Vagina (tissue), 2 donors: Measurements from ENCODE around the gene SLC31A1. TPM values are rescaled to one million over a fixed set of nuclear protein-coding genes. Genes with fewer than 3 reads are reported as not detected.

Source experiments
- DNase-seq, 2 donors: peaks; one replicate each; pipeline ENCODE4 v3.0.0-alpha.2; 2017; ENCODE audit errors: extremely low spot score in 2 of 2
- H3K27ac ChIP-seq: fragments of 200-600 bp; sonication (generic); one replicate; pipeline ENCODE4 v1.5.1; 2019
- H3K27me3 ChIP-seq: fragments of 200-600 bp; sonication (generic); one replicate; pipeline ENCODE4 v1.5.1; 2019
- H3K36me3 ChIP-seq, 2 donors: fragments of 200-600 bp; sonication (generic); one replicate each; pipeline ENCODE4 v1.5.1; 2017 to 2019
- H3K4me1 ChIP-seq: fragments of 200-600 bp; sonication (generic); one replicate; pipeline ENCODE4 v1.5.1; 2019
- H3K4me3 ChIP-seq, 2 donors: fragments of 200-600 bp; sonication (generic); 1 replicate in 1 of 2; 2 replicates in 1 of 2; pipeline ENCODE4 v1.5.1; 2016 to 2019
- H3K9me3 ChIP-seq: fragments of 200-600 bp; sonication (generic); one replicate; pipeline ENCODE4 v1.5.1; 2019
- POLR2A ChIP-seq, 2 donors: fragments of 450-650 bp; IDR thresholded peaks; one replicate each; pipeline ENCODE4 v1.6.1; 2017; ENCODE audit warnings: antibody characterized with exemption in 2 of 2, mild to moderate bottlenecking in 2 of 2, moderate library complexity in 2 of 2
- POLR2AphosphoS5 ChIP-seq, 2 donors: sonication (generic); formaldehyde crosslinking; IDR thresholded peaks; one replicate each; pipeline ENCODE4 v1.9.0; 2017; ENCODE audit warnings: antibody characterized with exemption in 2 of 2, mild to moderate bottlenecking in 2 of 2, low read depth in 1 of 2; ENCODE audit not compliant: insufficient read depth in 1 of 2
- intact Hi-C: fragments of 100-400 bp; cut with DNase I; formaldehyde crosslinking; loops from one replicate; pipeline ENCODE4 v1.15.1; 2023
- total RNA-seq: library from RNA; depleted of rRNA; stranded (reverse); fragments of >200 nt; gene quantifications from one replicate; pipeline ENCODE4 v1.2.3, GENCODE V29; 2016
- TF ChIP-seq, protein P1 (sequence below), 3 experiments: fragments of 450-650 bp in 2 of 3; fragments of 200-600 bp in 1 of 3; sonication (generic) in 1 of 3; IDR thresholded peaks; one replicate each; pipeline ENCODE4 v1.5.1; 2017 to 2019; ENCODE audit warnings: antibody characterized with exemption in 3 of 3, mild to moderate bottlenecking in 2 of 3, moderate library complexity in 2 of 3

The SLC31A1 gene
- total RNA-seq, 1 donor from 2014 or later, result 9.3 TPM

DNA sequence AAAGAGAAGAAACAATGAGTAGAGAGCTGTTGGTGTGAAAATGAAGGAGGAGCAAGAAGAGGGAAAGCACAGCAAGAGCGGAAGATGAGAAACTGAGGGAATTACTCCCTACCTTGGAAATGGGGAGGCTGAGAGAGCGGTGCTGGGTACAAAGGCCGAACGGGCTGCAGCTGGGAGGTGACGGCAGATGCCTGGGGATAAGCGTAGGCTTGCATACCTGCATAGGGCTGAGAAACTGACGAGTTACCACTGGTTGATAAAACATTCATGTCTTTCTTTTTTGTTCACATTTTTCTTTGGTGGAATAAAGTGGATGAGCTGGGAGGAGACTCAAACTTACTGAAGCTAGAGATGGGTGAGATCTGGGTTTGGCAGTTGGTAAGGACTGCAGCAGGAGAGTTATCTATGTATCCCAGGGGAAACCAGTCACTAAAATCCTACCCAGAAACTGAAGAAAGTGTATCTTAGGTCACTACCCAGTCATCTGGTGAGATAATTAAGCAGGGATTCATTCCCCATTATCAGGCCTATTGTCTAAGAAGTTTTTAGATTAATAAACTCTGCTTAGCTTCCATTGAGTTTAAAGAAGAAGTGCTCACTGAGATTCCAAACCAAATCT is 35.1 kb upstream of the SLC31A1 start:
- intact Hi-C loops, result no loop called here
- Histone ChIP-seq H3K27me3 (no peaks in the 10 kb centered on the region), H3K36me3 (peaks cover 0 to 74% of the 10 kb centered on the region in 2 donors), H3K4me1 (peaks cover 10% of the 10 kb centered on the region), H3K27ac (no peak overlapping the region), H3K9me3 (no peaks in the 10 kb centered on the region), H3K4me3 (no peak overlapping the region)
- DNase-seq, result no peak
- TF ChIP-seq POLR2AphosphoS5 (IDR thresholded peaks at IDR 0.05; ENCODE audit: insufficient read depth in 1 of 2, low read depth in 1 of 2) (no peak), POLR2A (IDR thresholded peaks at IDR 0.05) (no peak)

DNA sequence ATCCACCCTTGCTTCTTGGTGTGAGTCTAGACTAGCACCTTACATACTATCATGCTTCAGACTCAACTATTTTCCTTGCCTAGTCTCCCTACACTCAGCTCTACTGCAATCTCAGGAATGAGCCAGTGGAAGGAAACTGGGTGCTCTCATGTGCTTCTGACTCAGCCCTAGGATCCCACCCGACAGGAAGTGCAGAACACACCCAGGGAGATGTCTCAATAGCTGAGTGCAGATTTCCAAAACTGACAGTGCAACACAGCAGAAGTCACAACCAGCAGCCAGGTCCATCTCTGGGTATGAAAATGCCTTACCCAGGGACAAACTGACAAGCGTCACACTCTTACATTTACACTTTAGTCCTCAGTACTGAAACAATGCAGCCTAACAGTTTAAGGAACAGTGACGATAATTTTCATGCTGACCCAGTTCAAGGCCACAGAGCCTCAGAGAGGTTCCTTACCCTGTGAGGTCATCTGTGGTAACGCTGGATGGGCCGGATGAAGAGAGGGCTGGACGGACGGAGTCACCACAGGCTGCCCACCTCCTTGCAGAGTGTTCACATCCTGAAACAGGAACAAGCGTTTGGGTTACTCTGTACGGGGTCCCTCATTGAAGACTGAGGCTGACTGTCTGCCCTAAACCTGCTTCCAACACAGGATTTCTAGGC is 33.3 kb upstream of the SLC31A1 start:
- Histone ChIP-seq H3K36me3 (peaks cover 6 to 72% of the 10 kb centered on the region in 2 donors), H3K4me3 (no peak overlapping the region), H3K27me3 (no peaks in the 10 kb centered on the region)

DNA sequence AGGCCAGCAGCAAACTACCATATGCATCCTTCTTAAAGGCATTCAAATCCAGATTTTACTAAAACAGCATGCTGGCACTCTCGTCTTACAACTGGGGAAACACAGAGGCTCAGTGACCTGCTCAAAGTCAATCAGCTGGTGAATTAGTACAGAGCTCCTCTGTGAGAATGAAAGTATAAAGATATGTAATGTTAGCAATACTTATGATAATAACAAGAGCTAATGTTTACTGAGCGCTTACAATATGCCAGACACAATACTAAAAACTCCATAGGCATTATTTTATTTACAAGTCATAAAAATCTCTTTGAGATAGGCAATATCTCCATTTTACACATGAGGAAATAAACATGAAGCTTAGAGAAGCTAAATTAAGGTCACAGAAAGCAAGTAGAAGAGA is 28.9 kb upstream of the SLC31A1 start:
- H3K4me3 ChIP-seq, result no peak overlapping the region
- no peaks in the 10 kb centered on the region for H3K9me3 ChIP-seq
- H3K4me1 ChIP-seq, result peaks cover 10% of the 10 kb centered on the region
- DNase-seq, result no peak
- H3K27ac ChIP-seq, result no peak overlapping the region
- H3K27me3 ChIP-seq, result no peaks in the 10 kb centered on the region
- H3K36me3 ChIP-seq, result peaks cover 6 to 59% of the 10 kb centered on the region in 2 donors
- intact Hi-C loops, result no loop called here
- TF ChIP-seq POLR2A (IDR thresholded peaks at IDR 0.05) (no peak), POLR2AphosphoS5 (IDR thresholded peaks at IDR 0.05; ENCODE audit: insufficient read depth in 1 of 2, low read depth in 1 of 2) (no peak)
- TF ChIP-seq, protein P1, sequence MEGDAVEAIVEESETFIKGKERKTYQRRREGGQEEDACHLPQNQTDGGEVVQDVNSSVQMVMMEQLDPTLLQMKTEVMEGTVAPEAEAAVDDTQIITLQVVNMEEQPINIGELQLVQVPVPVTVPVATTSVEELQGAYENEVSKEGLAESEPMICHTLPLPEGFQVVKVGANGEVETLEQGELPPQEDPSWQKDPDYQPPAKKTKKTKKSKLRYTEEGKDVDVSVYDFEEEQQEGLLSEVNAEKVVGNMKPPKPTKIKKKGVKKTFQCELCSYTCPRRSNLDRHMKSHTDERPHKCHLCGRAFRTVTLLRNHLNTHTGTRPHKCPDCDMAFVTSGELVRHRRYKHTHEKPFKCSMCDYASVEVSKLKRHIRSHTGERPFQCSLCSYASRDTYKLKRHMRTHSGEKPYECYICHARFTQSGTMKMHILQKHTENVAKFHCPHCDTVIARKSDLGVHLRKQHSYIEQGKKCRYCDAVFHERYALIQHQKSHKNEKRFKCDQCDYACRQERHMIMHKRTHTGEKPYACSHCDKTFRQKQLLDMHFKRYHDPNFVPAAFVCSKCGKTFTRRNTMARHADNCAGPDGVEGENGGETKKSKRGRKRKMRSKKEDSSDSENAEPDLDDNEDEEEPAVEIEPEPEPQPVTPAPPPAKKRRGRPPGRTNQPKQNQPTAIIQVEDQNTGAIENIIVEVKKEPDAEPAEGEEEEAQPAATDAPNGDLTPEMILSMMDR (IDR thresholded peaks at IDR 0.05), result no peak

More for the DNA sequence above, 33.3 kb upstream of the SLC31A1 start:
- intact Hi-C loops, result no loop called here
- peaks cover 10% of the 10 kb centered on the region for H3K4me1 ChIP-seq
- TF ChIP-seq, protein P1 (IDR thresholded peaks at IDR 0.05), result no peak
- TF ChIP-seq POLR2AphosphoS5 (IDR thresholded peaks at IDR 0.05; ENCODE audit: insufficient read depth in 1 of 2, low read depth in 1 of 2), result peak in 1 of 2 donors; percentile 63
- H3K9me3 ChIP-seq, result no peaks in the 10 kb centered on the region
- peak overlapping the region; percentile 71 for H3K27ac ChIP-seq
- DNase-seq, result peak in 1 of 2 donors; percentile 90

DNA sequence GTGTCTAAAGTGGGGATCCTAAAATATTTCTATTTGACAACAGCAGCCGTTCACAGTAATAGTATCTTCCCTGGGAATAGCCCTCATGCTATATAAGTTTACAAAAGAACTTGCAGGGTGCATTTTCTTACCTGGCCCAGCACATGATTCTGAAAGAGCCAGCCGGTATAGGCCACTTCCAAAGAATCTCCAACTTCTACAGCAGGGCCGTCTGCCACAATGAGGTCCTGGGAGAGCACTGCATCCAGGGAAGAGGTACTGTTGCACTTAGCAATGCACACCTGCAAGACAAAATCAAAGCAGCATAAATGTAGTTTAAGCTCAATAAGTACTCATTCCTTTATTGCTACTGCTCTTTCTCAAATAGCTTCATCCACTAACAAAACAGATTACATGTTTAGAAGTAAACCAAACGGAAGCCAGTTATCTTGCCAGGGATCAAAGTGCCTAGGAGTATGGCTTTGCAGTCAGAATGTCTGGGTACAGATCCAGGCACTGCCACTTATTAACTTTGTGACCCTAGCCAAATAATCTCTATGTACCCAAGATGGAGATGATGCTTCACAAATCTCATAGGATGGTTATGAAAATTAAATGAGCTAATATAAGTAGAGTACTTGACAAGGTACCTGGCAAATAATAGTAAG is 21.5 kb upstream of the SLC31A1 start:
- intact Hi-C loops, result no loop called here
- DNase-seq, result no peak
- Histone ChIP-seq H3K36me3 (peaks cover 3 to 63% of the 10 kb centered on the region in 2 donors), H3K27me3 (no peaks in the 10 kb centered on the region), H3K9me3 (no peaks in the 10 kb centered on the region), H3K4me3 (no peak overlapping the region), H3K27ac (no peak overlapping the region), H3K4me1 (no peaks in the 10 kb centered on the region)
- no peak for TF ChIP-seq POLR2AphosphoS5 (IDR thresholded peaks at IDR 0.05; ENCODE audit: insufficient read depth in 1 of 2, low read depth in 1 of 2)
- TF ChIP-seq POLR2A (IDR thresholded peaks at IDR 0.05), result no peak
- TF ChIP-seq, protein P1 (IDR thresholded peaks at IDR 0.05), result no peak

DNA sequence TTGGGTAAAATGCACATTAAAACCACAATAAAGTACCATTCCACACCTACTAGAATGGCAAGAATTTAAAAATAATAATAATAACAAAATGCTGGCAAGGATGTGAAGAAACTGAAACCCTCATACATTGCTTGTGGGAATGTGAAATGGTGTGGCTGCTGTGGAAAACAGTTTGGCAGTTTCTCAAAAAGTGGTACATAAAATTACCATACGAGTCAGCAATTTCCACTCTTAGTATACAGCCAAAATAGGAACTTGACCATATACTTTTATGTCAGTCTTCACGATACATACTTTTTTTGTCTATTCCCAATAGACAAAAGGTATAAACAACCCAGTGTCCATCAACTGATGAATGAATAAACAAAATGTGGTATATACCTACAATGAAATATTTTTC is 15.9 kb upstream of the SLC31A1 start:
- intact Hi-C loops, result no loop called here
- no peak for DNase-seq
- H3K9me3 ChIP-seq, result no peaks in the 10 kb centered on the region
- H3K36me3 ChIP-seq, result peaks cover 0 to 59% of the 10 kb centered on the region in 2 donors
- H3K4me3 ChIP-seq, result no peak overlapping the region
- no peaks in the 10 kb centered on the region for H3K27me3 ChIP-seq
- H3K27ac ChIP-seq, result no peak overlapping the region
- no peaks in the 10 kb centered on the region for H3K4me1 ChIP-seq
- TF ChIP-seq POLR2A (IDR thresholded peaks at IDR 0.05) (no peak), POLR2AphosphoS5 (IDR thresholded peaks at IDR 0.05; ENCODE audit: insufficient read depth in 1 of 2, low read depth in 1 of 2) (no peak)
- TF ChIP-seq, protein P1 (IDR thresholded peaks at IDR 0.05), result no peak
